Epithelial cell of esophagus (primary cell): Measurements from ENCODE around the gene RAPGEF5.

Experiments used
- DNase-seq: peaks from one replicate; pipeline ENCODE4 v3.0.0; 2010; ENCODE audit warnings: low read depth
- H3K4me3 ChIP-seq: 2 replicates; pipeline ENCODE4 v1.5.1; 2011; ENCODE audit warnings: mild to moderate bottlenecking, low read length, control low read depth
- CTCF ChIP-seq: IDR thresholded peaks from 2 replicates; pipeline ENCODE4 v1.5.1; 2011; ENCODE audit warnings: low read depth, mild to moderate bottlenecking, low read length, control low read depth, inconsistent platforms; ENCODE audit not compliant: insufficient read depth; ENCODE audit errors: missing control alignments

Gene RAPGEF5

GRCh38 chr7:22219739-22220493, 137.0 kb downstream of the RAPGEF5 start:
- no peak for DNase-seq
- TF ChIP-seq CTCF = no peak
- no peak overlapping the region for H3K4me3 ChIP-seq

- no peak overlapping the region for H3K4me3 ChIP-seq
- TF ChIP-seq CTCF = no peak
- DNase-seq = no peak
These were observed 137.9 kb downstream of the RAPGEF5 start for GRCh38 chr7:22219036-22219435.

- DNase-seq = no peak
- TF ChIP-seq CTCF = no peak
- no peak overlapping the region for H3K4me3 ChIP-seq
These were observed 140.0 kb downstream of the RAPGEF5 start for GRCh38 chr7:22216832-22217475.

DNA sequence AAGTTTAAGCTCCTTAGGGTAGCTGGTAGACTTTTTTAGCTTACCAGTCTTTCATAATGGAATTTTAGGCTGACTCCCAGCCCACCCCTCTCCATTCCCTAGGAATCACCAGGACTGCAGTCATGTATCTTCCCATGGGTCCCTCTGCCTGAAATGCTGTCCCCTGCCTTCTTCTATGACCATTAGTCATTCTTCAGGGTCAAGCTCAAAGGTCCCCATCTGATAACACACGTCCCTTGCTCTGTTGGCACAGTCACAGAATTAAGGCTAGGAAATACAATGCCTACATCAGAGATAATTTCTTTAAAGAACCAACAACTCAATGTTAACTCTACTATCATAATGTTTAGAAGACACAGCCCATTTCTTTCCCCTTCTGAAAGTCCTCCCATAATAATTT, 140.6 kb downstream of the RAPGEF5 start:
- no peak for DNase-seq
- TF ChIP-seq CTCF = no peak
- H3K4me3 ChIP-seq = no peak overlapping the region

- H3K4me3 ChIP-seq = no peak overlapping the region
- DNase-seq = no peak
- no peak for TF ChIP-seq CTCF
These were observed 143.0 kb downstream of the RAPGEF5 start for GRCh38 chr7:22214000-22214399.

DNA sequence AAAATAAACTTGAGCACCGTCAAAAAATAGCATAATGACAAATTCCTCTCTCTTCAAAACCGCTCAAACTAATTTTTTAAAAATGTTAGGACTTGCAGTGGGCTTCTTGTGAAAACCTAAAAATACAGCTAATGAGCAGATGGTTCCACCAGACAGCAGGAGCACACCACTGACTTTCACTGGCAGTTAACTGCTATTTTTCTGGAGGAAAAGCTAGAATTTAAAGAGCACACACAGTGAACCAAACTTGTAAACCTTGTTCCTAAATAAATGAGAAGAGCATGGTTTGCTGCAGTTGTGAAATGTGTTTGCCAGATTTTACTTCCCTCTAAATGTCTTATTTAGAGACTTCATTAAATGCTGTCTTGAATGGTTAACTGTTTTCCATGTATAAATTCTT, 143.9 kb downstream of the RAPGEF5 start:
- DNase-seq = no peak
- no peak overlapping the region for H3K4me3 ChIP-seq
- no peak for TF ChIP-seq CTCF
